GM18951 (cell line): Measurements from ENCODE around the gene HKDC1.

Experiments
- POLR2A ChIP-seq: IDR thresholded peaks from 4 replicates; pipeline ENCODE4 v1.6.1; 2011; ENCODE audit warnings: mild to moderate bottlenecking; ENCODE audit not compliant: insufficient read length, insufficient read depth; ENCODE audit errors: extremely low read depth
- in situ Hi-C: fragments of 300-500 bp; cut with MboI; formaldehyde crosslinking; loops from one replicate; pipeline ENCODE4 v1.12.0; 2022; ENCODE audit warnings: low sequenced_read_pairs, mixed read lengths, inconsistent platforms; ENCODE audit not compliant: unreplicated experiment

The HKDC1 gene

GRCh38 chr10:69209787-69210484 lies 10.2 kb upstream of the HKDC1 start:
- in situ Hi-C loops = loop anchor here (25.0 kb wide), 1 partner anchor 198 kb away; no protein-coding TSS in a partner anchor
- TF ChIP-seq POLR2A = no peak

- in situ Hi-C loops = loop anchor here (25.0 kb wide), 1 partner anchor 199 kb away; no protein-coding TSS in a partner anchor
- TF ChIP-seq POLR2A = no peak
Observed at GRCh38 chr10:69211104-69211503, 9.0 kb upstream of the HKDC1 start.

GRCh38 chr10:69211524-69211923 lies 8.6 kb upstream of the HKDC1 start:
- in situ Hi-C loops = loop anchor here (25.0 kb wide), 1 partner anchor 199 kb away; no protein-coding TSS in a partner anchor
- TF ChIP-seq POLR2A = no peak

- in situ Hi-C loops = loop anchor here (25.0 kb wide), 1 partner anchor 201 kb away; no protein-coding TSS in a partner anchor
- no peak for TF ChIP-seq POLR2A
Observed at GRCh38 chr10:69213591-69214311, 6.4 kb upstream of the HKDC1 start.

GRCh38 chr10:69214666-69215131 lies 5.4 kb upstream of the HKDC1 start:
- in situ Hi-C loops = loop anchor here (25.0 kb wide), 1 partner anchor 202 kb away; no protein-coding TSS in a partner anchor
- no peak for TF ChIP-seq POLR2A

- in situ Hi-C loops = loop anchor here (25.0 kb wide), 1 partner anchor 203 kb away; no protein-coding TSS in a partner anchor
- TF ChIP-seq POLR2A = no peak
Observed at GRCh38 chr10:69215405-69216171, 4.5 kb upstream of the HKDC1 start.

GRCh38 chr10:69216577-69217118 lies 3.5 kb upstream of the HKDC1 start:
- in situ Hi-C loops = loop anchor here (25.0 kb wide), 1 partner anchor 204 kb away; no protein-coding TSS in a partner anchor
- TF ChIP-seq POLR2A = no peak

GRCh38 chr10:69217119-69217754 lies 2.9 kb upstream of the HKDC1 start:
- TF ChIP-seq POLR2A = no peak
- in situ Hi-C loops = loop anchor here (25.0 kb wide), 1 partner anchor 205 kb away; no protein-coding TSS in a partner anchor

- in situ Hi-C loops = loop anchor here (25.0 kb wide), 1 partner anchor 207 kb away; no protein-coding TSS in a partner anchor
Observed at GRCh38 chr10:69218831-69219230, 1.3 kb upstream of the HKDC1 start.

GRCh38 chr10:69220507-69220906 lies 375 bp downstream of the HKDC1 start:
- in situ Hi-C loops = loop anchor here (25.0 kb wide), 1 partner anchor 208 kb away; no protein-coding TSS in a partner anchor
- TF ChIP-seq POLR2A = no peak

More at GRCh38 chr10:69218831-69219230, 1.3 kb upstream of the HKDC1 start:
- no peak for TF ChIP-seq POLR2A

- in situ Hi-C loops = loop anchor here (25.0 kb wide), 1 partner anchor 210 kb away; no protein-coding TSS in a partner anchor
Observed at GRCh38 chr10:69222157-69223027, 2.3 kb downstream of the HKDC1 start.

More at GRCh38 chr10:69222157-69223027, 2.3 kb downstream of the HKDC1 start:
- peak; percentile 51 for TF ChIP-seq POLR2A
